ENCODE results near the gene CAPZB. TPM values are rescaled to one million over a fixed set of nuclear protein-coding genes. Genes with fewer than 3 reads are reported as not detected.

Gene CAPZB
- total RNA-seq, 1 experiment from 2014 or later = 491 TPM

- Histone ChIP-seq H3K4me3 (ENCODE audit: low read depth in 2 of 2, low read length in 2 of 2) (no peak overlapping the region), H3K27me3 (ENCODE audit: control insufficient read depth, insufficient read depth, low read length) (no peaks in the 10 kb centered on the region), H3K36me3 (ENCODE audit: control insufficient read depth, insufficient read depth, low read length) (no peaks in the 10 kb centered on the region), H3K4me1 (ENCODE audit: control insufficient read depth, insufficient read depth, low read length) (peaks cover 14% of the 10 kb centered on the region; the same call in 1 of the 2 replicates), H3K9me3 (ENCODE audit: control insufficient read depth, insufficient read depth, low read depth, low read length) (no peaks in the 10 kb centered on the region), H3K27ac (ENCODE audit: low read length) (no peak overlapping the region)
- POLR2A ChIA-PET = no interaction called here
- ATAC-seq = no peak
- intact Hi-C loops (cut with micrococcal nuclease; ENCODE audit: unreplicated experiment) (no loop called here), in situ Hi-C loops (cut with HindIII; ENCODE audit: low pct_unique_long_range_greater_than_20kb, low sequenced_read_pairs) (no loop called here)
- no peak for DNase-seq (ENCODE audit: low read depth, low spot score)
- no TSS peak for BruUV-seq (replicated peaks)
- TF ChIP-seq CTCF (IDR thresholded peaks at IDR 0.05) (no peak), SIN3A (IDR thresholded peaks at IDR 0.05; ENCODE audit: borderline replicate concordance, insufficient read depth, low read depth, low read length) (no peak), POLR2AphosphoS5 (IDR thresholded peaks at IDR 0.05; ENCODE audit: low read depth, low read length) (no peak), TCF7L2 (IDR thresholded peaks at IDR 0.05; ENCODE audit: low read depth, low read length) (no peak), REST (IDR thresholded peaks at IDR 0.05; ENCODE audit: insufficient read depth in 1 of 2, low read depth in 2 of 2, low read length in 1 of 2) (no peak)
- CTCF ChIA-PET = interaction anchor here (0.7 kb wide), 1 partner anchor 1734 kb away, joined by 4 read pairs; no protein-coding TSS in a partner anchor
Measured at GRCh38 chr1:19402031-19402813, 83.1 kb downstream of the CAPZB start.

- ChIA-PET POLR2A (no interaction called here), CTCF (no interaction called here)
- Histone ChIP-seq H3K4me3 (ENCODE audit: low read depth in 2 of 2, low read length in 2 of 2) (no peak overlapping the region), H3K9me3 (ENCODE audit: control insufficient read depth, insufficient read depth, low read depth, low read length) (no peaks in the 10 kb centered on the region), H3K27me3 (ENCODE audit: control insufficient read depth, insufficient read depth, low read length) (no peaks in the 10 kb centered on the region), H3K4me1 (ENCODE audit: control insufficient read depth, insufficient read depth, low read length) (peaks cover 14% of the 10 kb centered on the region; the same call in 1 of the 2 replicates), H3K36me3 (ENCODE audit: control insufficient read depth, insufficient read depth, low read length) (no peaks in the 10 kb centered on the region), H3K27ac (ENCODE audit: low read length) (no peak overlapping the region)
- ATAC-seq = no peak
- in situ Hi-C loops (cut with HindIII; ENCODE audit: low pct_unique_long_range_greater_than_20kb, low sequenced_read_pairs) = no loop called here
- no TSS peak for BruUV-seq (replicated peaks)
- no peak for DNase-seq (ENCODE audit: low read depth, low spot score)
- TF ChIP-seq REST (IDR thresholded peaks at IDR 0.05; ENCODE audit: insufficient read depth in 1 of 2, low read depth in 2 of 2, low read length in 1 of 2) (no peak), POLR2AphosphoS5 (IDR thresholded peaks at IDR 0.05; ENCODE audit: low read depth, low read length) (no peak), CTCF (IDR thresholded peaks at IDR 0.05) (no peak), TCF7L2 (IDR thresholded peaks at IDR 0.05; ENCODE audit: low read depth, low read length) (no peak), SIN3A (IDR thresholded peaks at IDR 0.05; ENCODE audit: borderline replicate concordance, insufficient read depth, low read depth, low read length) (no peak)
- intact Hi-C loops (cut with micrococcal nuclease; ENCODE audit: unreplicated experiment) = no loop called here
Measured at GRCh38 chr1:19401535-19401889, 83.8 kb downstream of the CAPZB start.
